Esophagus muscularis mucosa (tissue), 4 donors: ENCODE data around the gene MRPS11.

Source experiments
- CTCF ChIP-seq, 3 experiments: fragments of 200-600 bp in 2 of 3; fragments of 450-650 bp in 1 of 3; sonication (generic) in 2 of 3; IDR thresholded peaks; one replicate each; pipeline ENCODE4 v1.5.1; 2017 to 2019; ENCODE audit warnings: antibody characterized with exemption in 3 of 3, mild to moderate bottlenecking in 2 of 3, moderate library complexity in 1 of 3
- EP300 ChIP-seq: sonication (generic); formaldehyde crosslinking; IDR thresholded peaks from one replicate; pipeline ENCODE4 v1.6.1; 2017; ENCODE audit warnings: antibody characterized with exemption
- POLR2A ChIP-seq: fragments of 450-650 bp; IDR thresholded peaks from one replicate; pipeline ENCODE4 v1.6.1; 2017; ENCODE audit warnings: antibody characterized with exemption, moderate library complexity, mild to moderate bottlenecking, low read depth

GRCh38 chr15:88526247-88526879 lies 58.9 kb downstream of the MRPS11 start:
- TF ChIP-seq CTCF (IDR thresholded peaks at IDR 0.05) (no peak), EP300 (no peak), POLR2A (no peak)
